ENCODE measurements around the gene ZNF662.
A peak's percentile ranks its signal among the peaks of the same experiment; 100 is the strongest.

DNA sequence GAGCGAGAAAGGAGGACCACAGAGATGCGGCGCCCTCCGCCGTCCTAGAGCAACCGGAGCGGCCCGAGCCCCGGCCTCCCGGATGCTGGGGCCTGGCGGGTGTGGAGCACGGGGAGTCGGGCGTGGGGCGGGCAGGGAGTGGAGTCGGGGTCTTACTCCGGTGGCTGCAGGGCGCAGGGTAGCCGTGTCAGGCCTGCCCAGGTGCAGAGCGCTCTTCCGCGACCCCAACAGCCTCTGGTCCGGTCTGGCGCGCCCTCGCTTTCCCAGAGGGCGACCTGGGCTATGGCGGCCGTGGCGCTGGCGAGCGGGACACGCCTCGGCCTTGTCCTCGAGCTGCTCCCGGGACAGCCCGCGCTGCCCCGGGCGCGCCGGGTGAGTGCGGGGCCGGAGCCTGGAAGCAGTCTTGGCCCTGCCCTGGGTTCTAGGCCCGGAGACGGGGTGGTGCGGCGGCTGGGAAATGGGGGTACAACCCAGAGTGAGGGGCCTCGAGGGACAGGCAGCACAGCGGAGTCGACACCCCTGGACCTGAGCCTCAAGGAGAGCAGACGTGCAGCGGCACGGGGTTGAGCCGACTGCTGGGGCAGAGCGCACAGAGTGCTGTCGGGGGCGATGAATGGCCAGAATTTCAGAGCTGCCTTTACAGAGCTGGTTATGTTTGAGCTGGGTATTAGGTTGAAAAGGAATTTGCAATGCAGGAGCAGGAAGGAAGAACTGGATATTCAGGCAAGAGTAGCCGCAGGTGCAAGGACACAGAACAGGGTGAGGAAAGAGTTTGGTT is at the start of gene ZNF662:
- TF ChIP-seq, protein P1, sequence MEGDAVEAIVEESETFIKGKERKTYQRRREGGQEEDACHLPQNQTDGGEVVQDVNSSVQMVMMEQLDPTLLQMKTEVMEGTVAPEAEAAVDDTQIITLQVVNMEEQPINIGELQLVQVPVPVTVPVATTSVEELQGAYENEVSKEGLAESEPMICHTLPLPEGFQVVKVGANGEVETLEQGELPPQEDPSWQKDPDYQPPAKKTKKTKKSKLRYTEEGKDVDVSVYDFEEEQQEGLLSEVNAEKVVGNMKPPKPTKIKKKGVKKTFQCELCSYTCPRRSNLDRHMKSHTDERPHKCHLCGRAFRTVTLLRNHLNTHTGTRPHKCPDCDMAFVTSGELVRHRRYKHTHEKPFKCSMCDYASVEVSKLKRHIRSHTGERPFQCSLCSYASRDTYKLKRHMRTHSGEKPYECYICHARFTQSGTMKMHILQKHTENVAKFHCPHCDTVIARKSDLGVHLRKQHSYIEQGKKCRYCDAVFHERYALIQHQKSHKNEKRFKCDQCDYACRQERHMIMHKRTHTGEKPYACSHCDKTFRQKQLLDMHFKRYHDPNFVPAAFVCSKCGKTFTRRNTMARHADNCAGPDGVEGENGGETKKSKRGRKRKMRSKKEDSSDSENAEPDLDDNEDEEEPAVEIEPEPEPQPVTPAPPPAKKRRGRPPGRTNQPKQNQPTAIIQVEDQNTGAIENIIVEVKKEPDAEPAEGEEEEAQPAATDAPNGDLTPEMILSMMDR (IDR thresholded peaks at IDR 0.05), result no peak
- TF ChIP-seq POLR2A (IDR thresholded peaks at IDR 0.05), result peak in 1 of 2 donors; percentile 21
